Caki2 (cell line): ENCODE measurements around the gene GABRB3. TPM values are rescaled to one million over a fixed set of nuclear protein-coding genes. Genes with fewer than 3 reads are reported as not detected.

Experiments used
- DNase-seq: peaks from one replicate; pipeline ENCODE4 v3.0.0-alpha.2; 2015; ENCODE audit warnings: low read depth
- in situ Hi-C: cut with HindIII; loops from 2 replicates; pipeline ENCODE4 v1.10.0; 2016; ENCODE audit warnings: low sequenced_read_pairs, low pct_unique_long_range_greater_than_20kb, mixed read lengths
- total RNA-seq: library from RNA; depleted of rRNA; stranded (reverse); fragments of >200 nt; shearing (Covaris generic); gene quantifications from 2 replicates; pipeline ENCODE4 v1.2.3, GENCODE V29; 2014; ENCODE audit warnings: low replicate concordance

The GABRB3 gene
- total RNA-seq, 1 experiment from 2014 or later = 5.3 TPM

GRCh38 chr15:26648676-26649075 is 124.2 kb downstream of the GABRB3 start:
- in situ Hi-C loops = no loop called here

GRCh38 chr15:26644948-26645347 is 127.9 kb downstream of the GABRB3 start:
- DNase-seq = no peak
- in situ Hi-C loops = no loop called here

More at GRCh38 chr15:26648676-26649075, 124.2 kb downstream of the GABRB3 start:
- DNase-seq = no peak

GRCh38 chr15:26641144-26641543 is 131.7 kb downstream of the GABRB3 start:
- no peak for DNase-seq
- in situ Hi-C loops = no loop called here

- in situ Hi-C loops = no loop called here
- no peak for DNase-seq
Measured at GRCh38 chr15:26640601-26641000, 132.3 kb downstream of the GABRB3 start.

GRCh38 chr15:26639966-26640365 is 132.9 kb downstream of the GABRB3 start:
- DNase-seq = no peak
- in situ Hi-C loops = no loop called here

GRCh38 chr15:26635614-26636013 is 137.3 kb downstream of the GABRB3 start:
- no peak for DNase-seq
- in situ Hi-C loops = no loop called here

- DNase-seq = no peak
- in situ Hi-C loops = no loop called here
Measured at GRCh38 chr15:26635105-26635504, 137.8 kb downstream of the GABRB3 start.

GRCh38 chr15:26634319-26634718 is 138.5 kb downstream of the GABRB3 start:
- no peak for DNase-seq
- in situ Hi-C loops = no loop called here

- in situ Hi-C loops = no loop called here
- DNase-seq = no peak
Measured at GRCh38 chr15:26632500-26632899, 140.4 kb downstream of the GABRB3 start.

- no peak for DNase-seq
- in situ Hi-C loops = no loop called here
Measured at GRCh38 chr15:26631894-26632293, 141.0 kb downstream of the GABRB3 start.

- in situ Hi-C loops = no loop called here
- DNase-seq = no peak
Measured at GRCh38 chr15:26630857-26631256, 142.0 kb downstream of the GABRB3 start.

GRCh38 chr15:26628879-26629529 is 143.9 kb downstream of the GABRB3 start:
- in situ Hi-C loops = no loop called here
- no peak for DNase-seq

GRCh38 chr15:26628071-26628470 is 144.8 kb downstream of the GABRB3 start:
- DNase-seq = no peak
- in situ Hi-C loops = no loop called here

GRCh38 chr15:26624128-26624527 is 148.7 kb downstream of the GABRB3 start:
- in situ Hi-C loops = no loop called here
- DNase-seq = no peak

- in situ Hi-C loops = no loop called here
- no peak for DNase-seq
Measured at GRCh38 chr15:26623071-26623470, 149.8 kb downstream of the GABRB3 start.

GRCh38 chr15:26621816-26622215 is 151.1 kb downstream of the GABRB3 start:
- in situ Hi-C loops = no loop called here
- no peak for DNase-seq

GRCh38 chr15:26620528-26621458 is 152.1 kb downstream of the GABRB3 start:
- DNase-seq = no peak
- in situ Hi-C loops = no loop called here

- in situ Hi-C loops = no loop called here
- no peak for DNase-seq
Measured at GRCh38 chr15:26615927-26616302, 157.0 kb downstream of the GABRB3 start.

- peak; percentile 44 for DNase-seq
- in situ Hi-C loops = no loop called here
Measured at GRCh38 chr15:26615188-26615926, 157.5 kb downstream of the GABRB3 start.
